ENCODE data around the gene B3GALNT2.

B3GALNT2 gene

DNA sequence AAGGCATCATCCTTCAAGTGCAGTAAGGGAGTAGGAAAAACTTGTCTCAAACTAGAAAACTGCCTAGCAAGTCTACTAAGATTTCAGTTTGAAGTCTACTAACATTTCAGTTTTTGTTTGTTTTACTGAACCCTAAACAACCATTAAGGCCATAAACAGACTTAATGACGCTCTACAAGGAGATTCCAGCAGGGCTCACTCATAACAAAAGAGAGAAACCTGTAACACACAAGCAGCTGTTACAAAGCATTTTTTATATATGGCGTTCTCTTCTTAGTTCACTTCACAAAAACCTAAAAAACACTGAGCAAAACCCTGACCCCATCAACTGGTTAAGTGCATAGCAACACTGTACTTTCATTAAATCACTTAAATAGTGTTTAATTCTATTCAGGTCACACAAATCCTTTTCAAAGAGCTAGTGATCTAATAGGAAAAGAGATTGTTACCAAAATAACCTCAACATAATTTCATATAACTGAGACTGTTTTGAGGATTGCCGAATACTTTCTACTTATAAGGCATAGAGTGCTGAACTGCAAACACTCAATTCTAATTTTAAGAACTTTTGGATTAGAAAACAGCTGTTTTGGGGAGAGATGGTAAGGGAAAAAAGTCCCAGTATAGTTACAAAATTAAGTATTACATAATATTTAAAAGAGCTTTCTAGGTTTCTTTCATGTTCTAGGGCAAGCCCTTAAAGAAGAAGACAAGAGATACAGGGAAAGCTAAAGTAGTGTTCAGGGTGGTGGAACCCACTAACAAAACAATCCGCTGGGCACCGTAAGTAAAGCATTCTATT lies 1.4 kb downstream of the B3GALNT2 start (continued):
- TF ChIP-seq ZNF843 (tag by site-specific recombination; IDR thresholded peaks at IDR 0.05): peak; percentile 77; the same call in 1 of the 2 replicates
- TF ChIP-seq ZNF530 (tag by site-specific recombination; IDR thresholded peaks at IDR 0.05; ENCODE audit: low read depth): no peak
- TF ChIP-seq GLIS1 (tag by site-specific recombination; IDR thresholded peaks at IDR 0.05): no peak
- TF ChIP-seq BCL11A (tag by site-specific recombination; IDR thresholded peaks at IDR 0.05; ENCODE audit: low read depth): peak; percentile 72
- TF ChIP-seq ZNF701 (tag by site-specific recombination; IDR thresholded peaks at IDR 0.05): no peak
- no peak for TF ChIP-seq ZNF155 (tag by site-specific recombination; IDR thresholded peaks at IDR 0.05)
- TF ChIP-seq ZNF114 (tag by site-specific recombination; IDR thresholded peaks at IDR 0.05): no peak
- TF ChIP-seq WT1 (tag by site-specific recombination; IDR thresholded peaks at IDR 0.05): peak; percentile 76
- no peak for TF ChIP-seq ZNF704 (tag by site-specific recombination; IDR thresholded peaks at IDR 0.05)
- 0 out of 2 replicates have a peak, but pooled peaks have one; percentile 37 for TF ChIP-seq ZNF184 (tag by site-specific recombination; IDR thresholded peaks at IDR 0.05)
- TF ChIP-seq ZNF623 (tag by site-specific recombination; IDR thresholded peaks at IDR 0.05): no peak
- TF ChIP-seq MZF1 (tag by site-specific recombination; IDR thresholded peaks at IDR 0.05; ENCODE audit: borderline replicate concordance): no peak
- TF ChIP-seq ZNF133 (tag by site-specific recombination; IDR thresholded peaks at IDR 0.05): no peak
- peak; percentile 94 for TF ChIP-seq SCRT1 (tag by site-specific recombination; IDR thresholded peaks at IDR 0.05; ENCODE audit: borderline replicate concordance)
- TF ChIP-seq, protein P1, sequence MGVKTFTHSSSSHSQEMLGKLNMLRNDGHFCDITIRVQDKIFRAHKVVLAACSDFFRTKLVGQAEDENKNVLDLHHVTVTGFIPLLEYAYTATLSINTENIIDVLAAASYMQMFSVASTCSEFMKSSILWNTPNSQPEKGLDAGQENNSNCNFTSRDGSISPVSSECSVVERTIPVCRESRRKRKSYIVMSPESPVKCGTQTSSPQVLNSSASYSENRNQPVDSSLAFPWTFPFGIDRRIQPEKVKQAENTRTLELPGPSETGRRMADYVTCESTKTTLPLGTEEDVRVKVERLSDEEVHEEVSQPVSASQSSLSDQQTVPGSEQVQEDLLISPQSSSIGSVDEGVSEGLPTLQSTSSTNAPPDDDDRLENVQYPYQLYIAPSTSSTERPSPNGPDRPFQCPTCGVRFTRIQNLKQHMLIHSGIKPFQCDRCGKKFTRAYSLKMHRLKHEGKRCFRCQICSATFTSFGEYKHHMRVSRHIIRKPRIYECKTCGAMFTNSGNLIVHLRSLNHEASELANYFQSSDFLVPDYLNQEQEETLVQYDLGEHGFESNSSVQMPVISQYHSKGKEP (tag by site-specific recombination; IDR thresholded peaks at IDR 0.05): peak; percentile 60; the same call in 1 of the 2 replicates
- TF ChIP-seq ZNF629 (tag by site-specific recombination; IDR thresholded peaks at IDR 0.05): peak; percentile 68
- no peak for TF ChIP-seq ZNF792 (tag by site-specific recombination; IDR thresholded peaks at IDR 0.05)
- no peak for TF ChIP-seq ZNF37A (tag by site-specific recombination; IDR thresholded peaks at IDR 0.05)
- no peak for TF ChIP-seq ELK4 (IDR thresholded peaks at IDR 0.05; ENCODE audit: borderline replicate concordance, low read depth, low read length)
- TF ChIP-seq ZNF548 (tag by site-specific recombination; IDR thresholded peaks at IDR 0.05): no peak
- TF ChIP-seq HIC1 (tag by site-specific recombination; IDR thresholded peaks at IDR 0.05): peak; percentile 26; the same call in 1 of the 2 replicates
- TF ChIP-seq OVOL3 (tag by site-specific recombination; IDR thresholded peaks at IDR 0.05): no peak
- TF ChIP-seq ZNF146 (tag by site-specific recombination; IDR thresholded peaks at IDR 0.05): no peak; the same call in 1 of the 2 replicates
- peak; percentile 78 for TF ChIP-seq OSR2 (tag by site-specific recombination; IDR thresholded peaks at IDR 0.05)
- TF ChIP-seq, protein P2, sequence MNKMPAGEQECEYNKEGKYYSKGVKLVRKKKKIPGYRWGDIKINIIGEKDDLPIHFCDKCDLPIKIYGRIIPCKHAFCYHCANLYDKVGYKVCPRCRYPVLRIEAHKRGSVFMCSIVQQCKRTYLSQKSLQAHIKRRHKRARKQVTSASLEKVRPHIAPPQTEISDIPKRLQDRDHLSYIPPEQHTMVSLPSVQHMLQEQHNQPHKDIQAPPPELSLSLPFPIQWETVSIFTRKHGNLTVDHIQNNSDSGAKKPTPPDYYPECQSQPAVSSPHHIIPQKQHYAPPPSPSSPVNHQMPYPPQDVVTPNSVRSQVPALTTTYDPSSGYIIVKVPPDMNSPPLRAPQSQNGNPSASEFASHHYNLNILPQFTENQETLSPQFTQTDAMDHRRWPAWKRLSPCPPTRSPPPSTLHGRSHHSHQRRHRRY (tag by site-specific recombination; IDR thresholded peaks at IDR 0.05): no peak
- peak; percentile 29 for TF ChIP-seq ZBTB8A (tag by site-specific recombination; IDR thresholded peaks at IDR 0.05)
- no peak for TF ChIP-seq ZNF549 (tag by site-specific recombination; IDR thresholded peaks at IDR 0.05)
- TF ChIP-seq ZNF174 (tag by site-specific recombination; IDR thresholded peaks at IDR 0.05): no peak
- TF ChIP-seq YY1 (tag by site-specific recombination; IDR thresholded peaks at IDR 0.05): no peak; the same call in 1 of the 2 replicates
- TF ChIP-seq GLIS2 (tag by site-specific recombination; IDR thresholded peaks at IDR 0.05): no peak
- no peak for TF ChIP-seq ZSCAN23 (tag by site-specific recombination; IDR thresholded peaks at IDR 0.05)
- TF ChIP-seq ZNF214 (tag by site-specific recombination; IDR thresholded peaks at IDR 0.05; ENCODE audit: borderline replicate concordance): no peak
- TF ChIP-seq ZNF488 (tag by site-specific recombination; IDR thresholded peaks at IDR 0.05): no peak
